Measurements from ENCODE around the gene PDLIM4.

- no peak for TF ChIP-seq SUZ12 (IDR thresholded peaks at IDR 0.05)
- TF ChIP-seq FOXM1 (IDR thresholded peaks at IDR 0.05; ENCODE audit: borderline replicate concordance): no peak
- TF ChIP-seq SP1 (IDR thresholded peaks at IDR 0.05): no peak
- TF ChIP-seq HDGF (IDR thresholded peaks at IDR 0.05; ENCODE audit: borderline replicate concordance): no peak
- TF ChIP-seq FOXK2 (IDR thresholded peaks at IDR 0.05): no peak
- no peak for TF ChIP-seq CTBP1 (IDR thresholded peaks at IDR 0.05; ENCODE audit: borderline replicate concordance)
- TF ChIP-seq TARDBP (IDR thresholded peaks at IDR 0.05): no peak
- no peak for TF ChIP-seq PKNOX1 (IDR thresholded peaks at IDR 0.05)
- TF ChIP-seq BHLHE40 (IDR thresholded peaks at IDR 0.05; ENCODE audit: borderline replicate concordance): no peak
- TF ChIP-seq FOXA1 (IDR thresholded peaks at IDR 0.05): no peak
- TF ChIP-seq NFRKB (IDR thresholded peaks at IDR 0.05): no peak
- TF ChIP-seq ZNF384 (IDR thresholded peaks at IDR 0.05): no peak
Measured at GRCh38 chr5:132225165-132226032, 32.1 kb upstream of the PDLIM4 start.

Data from HEK293T (cell line).